Measurements from ENCODE around the gene MRTO4.

DNA sequence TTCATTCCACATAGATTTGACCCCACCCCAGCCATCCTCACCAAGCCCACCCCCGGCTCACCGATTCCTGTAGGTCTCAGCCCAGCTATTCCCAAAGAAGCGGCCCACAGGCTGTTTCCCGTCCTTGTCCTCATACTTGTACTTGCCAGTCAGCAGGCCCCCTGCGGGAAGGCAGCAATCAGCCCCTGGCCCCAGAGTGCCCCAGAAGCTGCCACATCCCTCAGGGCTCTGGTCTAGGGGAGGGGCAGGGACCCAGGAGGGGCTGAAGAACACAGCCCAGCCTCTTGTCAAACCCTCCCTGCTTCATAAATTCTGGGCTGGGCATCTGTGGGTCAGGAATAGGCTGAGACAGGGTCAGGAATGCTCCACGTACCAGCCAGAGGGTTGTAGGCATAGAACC, 55.3 kb downstream of the MRTO4 start:
- no peak for TF ChIP-seq NFIC (IDR thresholded peaks at IDR 0.05; ENCODE audit: borderline replicate concordance)
- no peak for TF ChIP-seq ELF1 (IDR thresholded peaks at IDR 0.05)
- no peak for TF ChIP-seq POLR2AphosphoS5 (IDR thresholded peaks at IDR 0.05; ENCODE audit: low read depth, low read length)
- no peak for TF ChIP-seq EZH2phosphoT487 (IDR thresholded peaks at IDR 0.05; ENCODE audit: borderline replicate concordance, low read depth)
- TF ChIP-seq, protein P1, sequence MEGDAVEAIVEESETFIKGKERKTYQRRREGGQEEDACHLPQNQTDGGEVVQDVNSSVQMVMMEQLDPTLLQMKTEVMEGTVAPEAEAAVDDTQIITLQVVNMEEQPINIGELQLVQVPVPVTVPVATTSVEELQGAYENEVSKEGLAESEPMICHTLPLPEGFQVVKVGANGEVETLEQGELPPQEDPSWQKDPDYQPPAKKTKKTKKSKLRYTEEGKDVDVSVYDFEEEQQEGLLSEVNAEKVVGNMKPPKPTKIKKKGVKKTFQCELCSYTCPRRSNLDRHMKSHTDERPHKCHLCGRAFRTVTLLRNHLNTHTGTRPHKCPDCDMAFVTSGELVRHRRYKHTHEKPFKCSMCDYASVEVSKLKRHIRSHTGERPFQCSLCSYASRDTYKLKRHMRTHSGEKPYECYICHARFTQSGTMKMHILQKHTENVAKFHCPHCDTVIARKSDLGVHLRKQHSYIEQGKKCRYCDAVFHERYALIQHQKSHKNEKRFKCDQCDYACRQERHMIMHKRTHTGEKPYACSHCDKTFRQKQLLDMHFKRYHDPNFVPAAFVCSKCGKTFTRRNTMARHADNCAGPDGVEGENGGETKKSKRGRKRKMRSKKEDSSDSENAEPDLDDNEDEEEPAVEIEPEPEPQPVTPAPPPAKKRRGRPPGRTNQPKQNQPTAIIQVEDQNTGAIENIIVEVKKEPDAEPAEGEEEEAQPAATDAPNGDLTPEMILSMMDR (IDR thresholded peaks at IDR 0.05) = no peak

All from SK-N-SH (cell line).